Measurements from ENCODE around the gene FABP7.

Gene FABP7

GRCh38 chr6:122751326-122751725 is 28.2 kb upstream of the FABP7 start:
- Mint-ChIP-seq H3K4me3 (peak overlapping the region; percentile 64 to 68), H3K27me3 (no peaks in the 10 kb centered on the region), H3K9me3 (peaks cover 1 to 13% of the 10 kb centered on the region in 2 donors), H3K27ac (peak overlapping the region; percentile 86), H3K4me1 (peaks cover 55% of the 10 kb centered on the region)
- ATAC-seq (peak; percentile 88), DNase-seq (no peak)

- DNase-seq, result no peak
- peak; percentile 46 for ATAC-seq
- no peak overlapping the region for H3K27ac Mint-ChIP-seq
- peaks cover 50% of the 10 kb centered on the region for H3K4me1 Mint-ChIP-seq
- peaks cover 5 to 10% of the 10 kb centered on the region in 2 donors for H3K9me3 Mint-ChIP-seq
- no peaks in the 10 kb centered on the region for H3K27me3 Mint-ChIP-seq
- H3K4me3 Mint-ChIP-seq, result no peak overlapping the region
Measured at GRCh38 chr6:122752459-122752858, 27.1 kb upstream of the FABP7 start.

GRCh38 chr6:122753000-122753687 is 26.4 kb upstream of the FABP7 start:
- H3K9me3 Mint-ChIP-seq, result peaks cover 4 to 5% of the 10 kb centered on the region in 2 donors
- DNase-seq (no peak), ATAC-seq (no peak)
- no peak overlapping the region for H3K27ac Mint-ChIP-seq
- H3K4me3 Mint-ChIP-seq, result no peak overlapping the region
- peaks cover 46% of the 10 kb centered on the region for H3K4me1 Mint-ChIP-seq
- H3K27me3 Mint-ChIP-seq, result no peaks in the 10 kb centered on the region

GRCh38 chr6:122753688-122754056 is 25.8 kb upstream of the FABP7 start:
- H3K4me1 Mint-ChIP-seq, result peaks cover 46% of the 10 kb centered on the region
- H3K4me3 Mint-ChIP-seq, result no peak overlapping the region
- no peak overlapping the region for H3K27ac Mint-ChIP-seq
- DNase-seq (no peak), ATAC-seq (no peak)
- no peaks in the 10 kb centered on the region for H3K27me3 Mint-ChIP-seq
- peaks cover 0 to 5% of the 10 kb centered on the region in 2 donors for H3K9me3 Mint-ChIP-seq

- Mint-ChIP-seq H3K4me1 (peaks cover 49% of the 10 kb centered on the region), H3K27me3 (no peaks in the 10 kb centered on the region), H3K4me3 (no peak overlapping the region), H3K27ac (no peak overlapping the region), H3K9me3 (peaks cover 0 to 5% of the 10 kb centered on the region in 2 donors)
- no peak for DNase-seq
- ATAC-seq, result no peak
Measured at GRCh38 chr6:122754191-122754731, 25.3 kb upstream of the FABP7 start.

- Mint-ChIP-seq H3K4me1 (peaks cover 40% of the 10 kb centered on the region), H3K4me3 (no peak overlapping the region), H3K27ac (no peak overlapping the region), H3K9me3 (peaks cover 0 to 5% of the 10 kb centered on the region in 2 donors), H3K27me3 (no peaks in the 10 kb centered on the region)
- DNase-seq (no peak), ATAC-seq (no peak)
Measured at GRCh38 chr6:122755901-122756300, 23.6 kb upstream of the FABP7 start.

GRCh38 chr6:122758927-122759334 is 20.6 kb upstream of the FABP7 start:
- peak in 1 of 2 donors; percentile 21 for DNase-seq
- Mint-ChIP-seq H3K4me1 (peaks cover 16% of the 10 kb centered on the region), H3K27ac (no peak overlapping the region), H3K9me3 (peaks cover 0 to 5% of the 10 kb centered on the region in 2 donors), H3K27me3 (peaks cover 13% of the 10 kb centered on the region), H3K4me3 (no peak overlapping the region)
- peak; percentile 100 for ATAC-seq

- no peak overlapping the region for H3K27ac Mint-ChIP-seq
- no peak for DNase-seq
- ATAC-seq, result no peak
- H3K4me3 Mint-ChIP-seq, result no peak overlapping the region
- peaks cover 7% of the 10 kb centered on the region for H3K4me1 Mint-ChIP-seq
- H3K9me3 Mint-ChIP-seq, result peaks cover 0 to 5% of the 10 kb centered on the region in 2 donors
- peaks cover 13% of the 10 kb centered on the region for H3K27me3 Mint-ChIP-seq
Measured at GRCh38 chr6:122760330-122760729, 19.2 kb upstream of the FABP7 start.

GRCh38 chr6:122766256-122766655 is 13.3 kb upstream of the FABP7 start:
- ATAC-seq, result no peak
- H3K27me3 Mint-ChIP-seq, result peaks cover 23% of the 10 kb centered on the region
- no peaks in the 10 kb centered on the region for H3K4me1 Mint-ChIP-seq
- no peak for DNase-seq
- no peak overlapping the region for H3K27ac Mint-ChIP-seq
- H3K4me3 Mint-ChIP-seq, result no peak overlapping the region
- no peaks in the 10 kb centered on the region for H3K9me3 Mint-ChIP-seq

- no peak for DNase-seq
- Mint-ChIP-seq H3K9me3 (peaks cover under 1 to 7% of the 10 kb centered on the region in 2 donors), H3K4me1 (no peaks in the 10 kb centered on the region), H3K27me3 (peaks cover 14% of the 10 kb centered on the region), H3K27ac (no peak overlapping the region), H3K4me3 (no peak overlapping the region)
- ATAC-seq, result no peak
Measured at GRCh38 chr6:122770835-122771601, 8.5 kb upstream of the FABP7 start.

- Mint-ChIP-seq H3K27ac (no peak overlapping the region), H3K4me1 (no peaks in the 10 kb centered on the region), H3K4me3 (no peak overlapping the region), H3K27me3 (peaks cover 8% of the 10 kb centered on the region), H3K9me3 (peaks cover 5 to 7% of the 10 kb centered on the region in 2 donors)
- DNase-seq (no peak), ATAC-seq (no peak)
Measured at GRCh38 chr6:122772724-122773415, 6.6 kb upstream of the FABP7 start.

- Mint-ChIP-seq H3K4me1 (no peaks in the 10 kb centered on the region), H3K9me3 (peaks cover 5 to 7% of the 10 kb centered on the region in 2 donors), H3K27me3 (peaks cover 26% of the 10 kb centered on the region), H3K4me3 (no peak overlapping the region), H3K27ac (no peak overlapping the region)
- no peak for ATAC-seq
- DNase-seq, result no peak
Measured at GRCh38 chr6:122775975-122776374, 3.5 kb upstream of the FABP7 start.

GRCh38 chr6:122778302-122778701 is 1.2 kb upstream of the FABP7 start:
- no peak overlapping the region for H3K4me3 Mint-ChIP-seq
- H3K27me3 Mint-ChIP-seq, result peaks cover 40% of the 10 kb centered on the region
- H3K27ac Mint-ChIP-seq, result no peak overlapping the region
- no peaks in the 10 kb centered on the region for H3K4me1 Mint-ChIP-seq
- ATAC-seq, result no peak
- peaks cover 5 to 7% of the 10 kb centered on the region in 2 donors for H3K9me3 Mint-ChIP-seq
- DNase-seq, result no peak

GRCh38 chr6:122778985-122779661 is 393 bp upstream of the FABP7 start:
- no peak overlapping the region for H3K27ac Mint-ChIP-seq
- no peaks in the 10 kb centered on the region for H3K4me1 Mint-ChIP-seq
- H3K4me3 Mint-ChIP-seq, result no peak overlapping the region
- peaks cover 40% of the 10 kb centered on the region for H3K27me3 Mint-ChIP-seq
- ATAC-seq (no peak), DNase-seq (no peak)
- H3K9me3 Mint-ChIP-seq, result peaks cover 5 to 7% of the 10 kb centered on the region in 2 donors

- Mint-ChIP-seq H3K27me3 (peaks cover 40% of the 10 kb centered on the region), H3K4me1 (no peaks in the 10 kb centered on the region), H3K9me3 (peaks cover 5 to 7% of the 10 kb centered on the region in 2 donors), H3K4me3 (no peak overlapping the region), H3K27ac (no peak overlapping the region)
- no peak for ATAC-seq
- no peak for DNase-seq
Measured at GRCh38 chr6:122780114-122780513, 598 bp downstream of the FABP7 start.
